ENCODE measurements around the gene RANBP17.

DNA sequence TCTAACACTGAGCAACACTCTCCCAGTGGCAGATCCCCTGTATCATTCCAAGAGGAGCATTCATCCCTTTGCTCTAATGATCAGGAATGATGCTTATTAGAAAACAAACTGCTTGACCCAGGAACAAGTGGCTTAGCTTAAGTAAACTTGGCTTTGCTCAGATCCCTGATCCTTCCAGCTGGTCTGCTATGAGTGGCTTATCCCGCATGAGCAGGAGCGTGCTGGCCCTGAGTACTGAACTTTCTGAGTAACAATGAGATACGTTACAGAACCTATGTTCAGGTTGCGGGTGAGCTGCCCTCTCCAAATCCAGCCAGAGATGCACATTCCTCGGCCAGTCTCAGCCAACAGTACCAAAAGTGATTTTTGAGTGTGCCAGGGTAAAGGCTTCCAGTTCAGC, 48.6 kb upstream of the RANBP17 start:
- TF ChIP-seq, protein P1, sequence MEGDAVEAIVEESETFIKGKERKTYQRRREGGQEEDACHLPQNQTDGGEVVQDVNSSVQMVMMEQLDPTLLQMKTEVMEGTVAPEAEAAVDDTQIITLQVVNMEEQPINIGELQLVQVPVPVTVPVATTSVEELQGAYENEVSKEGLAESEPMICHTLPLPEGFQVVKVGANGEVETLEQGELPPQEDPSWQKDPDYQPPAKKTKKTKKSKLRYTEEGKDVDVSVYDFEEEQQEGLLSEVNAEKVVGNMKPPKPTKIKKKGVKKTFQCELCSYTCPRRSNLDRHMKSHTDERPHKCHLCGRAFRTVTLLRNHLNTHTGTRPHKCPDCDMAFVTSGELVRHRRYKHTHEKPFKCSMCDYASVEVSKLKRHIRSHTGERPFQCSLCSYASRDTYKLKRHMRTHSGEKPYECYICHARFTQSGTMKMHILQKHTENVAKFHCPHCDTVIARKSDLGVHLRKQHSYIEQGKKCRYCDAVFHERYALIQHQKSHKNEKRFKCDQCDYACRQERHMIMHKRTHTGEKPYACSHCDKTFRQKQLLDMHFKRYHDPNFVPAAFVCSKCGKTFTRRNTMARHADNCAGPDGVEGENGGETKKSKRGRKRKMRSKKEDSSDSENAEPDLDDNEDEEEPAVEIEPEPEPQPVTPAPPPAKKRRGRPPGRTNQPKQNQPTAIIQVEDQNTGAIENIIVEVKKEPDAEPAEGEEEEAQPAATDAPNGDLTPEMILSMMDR (conservative IDR thresholded peaks at IDR 0.05 in 1 of 2, IDR thresholded peaks at IDR 0.05 in 1 of 2; ENCODE audit: extremely low read depth in 1 of 2, insufficient read depth in 1 of 2, low read depth in 1 of 2, low read length in 2 of 2): no peak
- no peak for TF ChIP-seq EZH2 (IDR thresholded peaks at IDR 0.05; ENCODE audit: borderline replicate concordance, low read length)

All from mammary epithelial cell (primary cell).